AG08395 (cell line): ENCODE results near the gene ALK.

Source experiments
- DNase-seq: peaks from one replicate; pipeline ENCODE4 v3.0.0; 2012; ENCODE audit warnings: mixed read lengths, low spot score

ALK gene

DNA sequence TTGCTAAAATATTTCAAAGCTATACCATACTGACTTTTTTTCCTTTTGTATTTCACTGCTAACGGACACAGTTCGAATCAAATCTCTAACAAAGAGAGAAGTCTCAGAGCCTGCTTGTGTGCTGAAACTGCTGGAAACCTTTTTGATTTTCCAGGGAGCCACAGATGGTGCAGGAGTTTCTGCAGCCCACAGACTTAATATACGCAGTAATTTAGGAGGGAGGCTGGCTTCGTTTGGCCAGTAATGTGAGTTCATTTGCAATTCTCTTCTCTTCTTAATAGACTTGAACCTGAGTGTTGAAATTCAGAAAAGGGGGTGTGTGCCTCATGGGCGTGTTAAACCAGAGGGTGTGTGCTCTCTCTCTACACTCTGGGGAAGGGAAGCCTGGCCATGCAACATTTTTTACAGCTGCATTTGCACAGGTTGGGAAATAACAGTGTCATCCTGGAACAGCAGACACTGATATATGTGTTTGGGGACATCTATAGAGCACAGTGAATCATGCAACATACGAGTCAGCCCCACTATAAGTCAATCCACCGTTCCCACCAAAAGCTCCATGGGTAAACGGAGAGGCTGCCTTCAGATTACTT lies 473.2 kb downstream of the ALK start:
- DNase-seq = no peak

DNA sequence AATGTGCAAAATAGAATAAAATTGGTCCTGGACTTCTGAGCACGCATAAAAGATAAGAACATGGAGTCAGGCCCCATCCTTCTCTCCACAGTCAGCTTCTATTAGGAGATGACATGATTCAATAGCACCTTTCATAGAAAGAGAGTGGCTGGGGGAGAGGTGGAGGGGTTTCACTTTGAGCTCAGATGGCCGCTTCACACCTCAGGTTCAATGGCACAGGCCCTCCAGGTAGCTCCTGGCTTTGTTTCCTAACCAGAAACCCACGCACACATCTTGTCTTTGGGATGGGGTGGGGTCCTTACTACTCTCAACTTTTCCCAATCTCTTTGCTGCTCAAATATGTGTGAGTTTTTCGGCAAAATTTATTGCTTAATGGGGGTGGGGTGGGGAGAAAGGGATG lies 473.9 kb downstream of the ALK start:
- no peak for DNase-seq

DNA sequence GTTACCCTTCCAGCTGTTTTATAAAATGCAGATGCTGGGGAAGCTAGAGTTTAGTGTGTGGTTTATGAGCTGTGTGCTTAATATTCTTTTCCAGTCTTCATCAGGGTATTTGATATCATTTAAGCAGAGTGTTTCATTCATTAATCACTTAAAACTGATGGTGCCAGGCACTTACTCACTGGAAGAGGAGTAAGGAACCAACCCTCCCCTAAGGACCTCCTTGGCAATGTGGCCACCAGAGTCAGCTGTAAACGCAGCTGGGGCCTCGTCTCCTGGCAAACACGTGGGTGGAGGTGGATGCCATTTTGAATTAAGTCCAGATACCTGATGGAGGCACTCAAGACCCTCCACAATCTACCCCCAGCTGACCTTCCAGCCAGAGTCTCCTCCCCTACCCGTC lies 474.5 kb downstream of the ALK start:
- no peak for DNase-seq

- no peak for DNase-seq
Observed at GRCh38 chr2:29444150-29444549, 477.2 kb downstream of the ALK start.

DNA sequence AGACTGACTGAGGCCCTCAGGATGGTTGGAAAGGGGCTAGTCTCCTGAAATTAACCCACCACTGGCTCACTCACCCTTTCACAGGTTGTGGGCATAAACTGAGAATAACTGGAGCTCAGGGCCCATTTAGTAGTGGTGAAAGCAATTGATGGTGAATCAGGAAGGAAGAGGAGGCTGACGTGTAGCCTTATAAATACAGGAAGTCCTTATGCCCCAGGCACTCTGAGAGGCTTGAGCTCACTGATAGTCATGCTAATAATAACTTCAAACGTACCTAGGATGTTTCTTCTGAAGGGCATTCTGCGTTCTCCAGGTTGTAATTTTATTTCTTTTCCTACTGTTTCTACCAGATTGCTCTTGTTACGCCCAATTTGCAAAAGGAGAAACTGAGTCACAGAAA lies 477.8 kb downstream of the ALK start:
- no peak for DNase-seq

DNA sequence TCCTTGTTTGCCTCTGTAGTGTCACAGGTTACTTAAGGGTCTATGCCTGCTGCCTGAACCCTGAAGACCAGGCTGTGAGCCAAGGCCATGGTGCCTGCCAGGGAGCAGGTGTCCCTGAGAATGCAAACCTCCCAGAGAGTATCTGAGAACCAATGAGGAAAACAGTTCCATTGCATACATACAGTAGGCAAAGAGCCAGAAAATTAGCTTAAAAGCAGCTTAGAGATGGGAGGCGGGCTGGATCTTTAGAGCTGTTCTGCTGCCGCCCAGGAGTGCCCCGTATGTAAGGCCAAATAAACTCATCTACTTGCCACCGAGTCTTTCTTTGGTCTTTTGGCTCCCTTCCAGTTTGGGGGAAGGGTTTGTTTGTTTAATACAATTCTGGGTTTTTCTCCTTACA lies 478.2 kb downstream of the ALK start:
- DNase-seq = no peak

DNA sequence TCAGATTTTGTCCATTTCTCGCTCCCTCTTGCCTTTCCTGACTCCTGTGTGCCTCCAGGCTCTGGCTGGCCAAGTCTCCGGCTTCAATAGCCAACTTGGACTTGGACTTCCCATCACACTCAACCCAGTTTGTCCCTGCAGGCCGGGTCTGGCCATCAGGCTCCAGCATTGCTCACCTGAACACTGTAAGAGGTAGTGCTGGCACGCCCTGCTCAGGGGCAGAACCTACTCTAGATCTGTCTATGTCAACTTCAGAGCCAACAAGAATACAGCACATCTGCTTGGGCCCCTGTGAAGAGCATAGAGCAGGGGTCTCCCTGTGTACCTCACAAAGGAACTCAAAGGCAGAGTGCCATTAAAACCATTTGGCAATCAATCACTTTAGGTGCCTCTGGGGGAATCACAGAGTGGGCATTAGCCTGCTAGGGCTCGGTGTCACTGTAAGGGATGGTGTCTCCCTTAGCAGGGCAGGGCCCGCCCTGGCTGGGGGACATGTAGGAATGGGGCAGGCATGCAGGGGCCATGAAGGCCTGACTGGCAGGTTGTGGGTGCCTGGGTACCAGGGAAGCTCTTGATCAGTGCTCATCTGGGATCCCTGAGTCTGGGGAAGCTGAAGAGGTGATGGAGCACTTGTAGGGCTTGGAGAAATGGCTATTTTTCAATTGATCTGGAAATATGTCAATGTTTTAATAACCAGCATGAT lies 480.3 kb downstream of the ALK start:
- no peak for DNase-seq

DNA sequence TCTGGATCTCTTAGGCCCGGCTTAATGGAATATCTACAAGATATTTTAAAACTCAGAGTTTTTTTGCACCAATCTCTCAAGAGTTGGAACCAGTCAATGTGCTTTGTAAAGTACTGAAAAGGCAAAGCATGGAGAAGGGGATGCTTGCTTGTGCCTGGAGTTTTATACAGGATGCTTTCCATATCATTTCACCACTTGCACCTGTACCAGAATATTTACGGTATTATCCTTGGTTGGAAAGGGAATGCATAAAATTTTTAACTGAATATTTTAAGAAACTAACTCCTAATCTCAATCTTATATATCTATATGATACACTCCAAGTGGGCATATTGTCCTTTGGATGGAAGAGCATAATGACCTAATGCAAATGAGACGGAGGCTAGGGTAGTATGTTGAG lies 487.5 kb downstream of the ALK start:
- no peak for DNase-seq

GRCh38 chr2:29433128-29433527 lies 488.3 kb downstream of the ALK start:
- DNase-seq = no peak

DNA sequence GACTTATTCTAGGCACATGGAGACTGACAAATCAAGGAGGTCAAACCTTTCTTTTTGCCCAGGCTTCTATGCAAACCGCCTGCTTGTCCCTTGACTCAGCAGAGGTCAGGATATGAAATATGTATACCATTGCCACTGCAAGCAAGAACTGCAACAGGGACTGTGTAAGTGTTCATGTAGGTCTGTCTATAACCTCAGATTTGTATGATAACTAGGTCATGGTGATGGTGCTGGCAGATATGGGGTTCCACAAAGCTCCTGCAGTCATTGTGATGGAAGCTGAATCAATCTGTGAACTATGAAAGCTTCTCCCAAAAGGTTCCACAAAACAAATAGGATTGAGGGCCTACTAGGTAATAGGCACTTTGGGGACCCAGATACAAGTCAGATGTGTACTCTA lies 489.9 kb downstream of the ALK start:
- DNase-seq = no peak

DNA sequence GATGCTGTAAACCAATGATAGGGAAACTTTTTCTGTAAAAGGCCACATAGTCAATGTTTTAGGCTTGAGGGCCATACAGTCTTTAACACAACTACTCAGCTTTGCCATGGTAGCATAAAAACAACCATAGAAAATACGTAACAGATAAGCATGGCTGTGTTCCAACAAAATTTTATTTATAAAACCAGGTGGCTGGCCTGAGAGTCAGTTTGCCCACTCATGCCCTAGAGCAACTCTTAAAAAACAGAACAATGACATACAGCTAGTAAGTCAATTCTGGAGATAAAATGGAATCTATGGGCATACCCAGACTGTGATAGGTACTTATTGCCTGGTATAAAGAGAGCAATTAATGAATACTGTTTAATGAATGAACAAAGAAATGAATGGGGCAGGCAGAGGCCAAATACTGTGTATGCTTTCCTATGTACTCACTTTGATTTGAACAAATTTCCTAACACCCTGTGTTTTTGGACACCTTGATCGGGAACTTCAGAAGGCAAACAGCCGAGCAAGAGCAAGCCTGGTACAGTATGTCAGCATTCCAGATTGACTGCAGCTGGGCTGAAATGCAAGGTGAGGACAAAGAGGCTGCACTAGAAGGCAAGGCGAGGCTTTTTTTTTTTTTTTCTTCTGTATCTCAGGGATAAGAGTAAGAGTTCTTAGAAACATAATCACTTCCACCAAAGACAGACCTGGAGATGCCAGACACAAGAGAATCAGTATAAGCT lies 490.8 kb downstream of the ALK start:
- DNase-seq = no peak

- no peak for DNase-seq
Observed at GRCh38 chr2:29426354-29426753, 495.0 kb downstream of the ALK start.

GRCh38 chr2:29425866-29426265 lies 495.5 kb downstream of the ALK start:
- DNase-seq = no peak

- DNase-seq = no peak
Observed at GRCh38 chr2:29423061-29423666, 498.2 kb downstream of the ALK start.

- DNase-seq = no peak
Observed at GRCh38 chr2:29420999-29421782, 500.2 kb downstream of the ALK start.

DNA sequence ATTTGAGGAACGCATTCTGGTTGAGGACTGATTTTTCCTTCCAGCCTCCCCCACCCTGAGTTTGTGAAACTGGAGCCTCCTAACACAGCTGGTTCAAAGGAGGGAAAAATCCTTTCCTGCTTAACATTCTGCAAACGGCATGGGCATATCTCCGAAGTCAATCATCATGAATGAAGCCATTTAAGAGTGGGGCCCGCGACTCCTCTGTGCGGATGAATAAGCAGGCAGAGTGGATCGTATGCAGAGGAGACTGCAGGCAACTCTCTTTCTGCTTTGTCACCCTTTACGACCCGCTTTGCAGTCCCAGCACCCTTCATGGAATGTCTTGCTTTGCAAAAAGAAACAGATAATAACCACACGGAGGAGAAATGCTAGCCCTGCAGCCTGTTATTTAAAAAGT lies 500.9 kb downstream of the ALK start:
- DNase-seq = no peak

GRCh38 chr2:29417630-29418029 lies 503.8 kb downstream of the ALK start:
- no peak for DNase-seq

DNA sequence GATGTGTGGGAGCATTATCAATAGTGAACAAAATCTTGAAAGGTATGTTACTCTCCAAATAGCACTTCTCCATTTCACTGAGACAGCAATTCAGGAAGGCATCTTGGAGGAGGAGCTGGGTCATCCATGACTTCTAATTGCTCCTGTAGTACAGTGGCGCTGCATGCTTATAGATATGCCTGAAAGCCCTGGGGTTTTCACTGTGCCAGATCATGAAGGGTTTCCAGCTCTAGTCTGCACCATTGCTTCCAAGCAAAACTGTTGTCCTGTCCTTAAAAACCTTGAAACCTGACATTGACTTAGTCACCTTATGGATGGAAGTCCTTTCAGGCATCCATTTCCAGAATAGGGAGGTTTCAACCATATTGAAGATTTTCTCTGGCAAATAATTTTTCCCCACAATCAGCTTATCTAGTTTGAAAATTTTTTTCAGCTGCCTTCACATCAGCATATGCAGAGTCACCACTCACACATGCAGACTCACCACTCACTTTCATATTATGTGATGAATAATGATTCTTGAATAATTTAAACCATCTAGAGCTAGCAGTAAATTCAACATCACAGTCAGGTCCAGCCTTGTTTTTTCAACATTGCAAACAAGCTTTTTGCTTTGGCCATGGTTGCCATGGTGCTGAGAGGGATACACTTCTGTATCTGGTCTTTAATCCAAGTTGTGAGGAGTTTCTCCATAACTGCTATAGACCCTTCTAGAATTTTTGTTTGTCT lies 509.0 kb downstream of the ALK start:
- no peak for DNase-seq

GRCh38 chr2:29405707-29406106 lies 515.7 kb downstream of the ALK start:
- no peak for DNase-seq

GRCh38 chr2:29405266-29405665 lies 516.1 kb downstream of the ALK start:
- no peak for DNase-seq

GRCh38 chr2:29401994-29402393 lies 519.4 kb downstream of the ALK start:
- no peak for DNase-seq
